ENCODE measurements around the gene KRTAP5-2.

KRTAP5-2 gene

DNA sequence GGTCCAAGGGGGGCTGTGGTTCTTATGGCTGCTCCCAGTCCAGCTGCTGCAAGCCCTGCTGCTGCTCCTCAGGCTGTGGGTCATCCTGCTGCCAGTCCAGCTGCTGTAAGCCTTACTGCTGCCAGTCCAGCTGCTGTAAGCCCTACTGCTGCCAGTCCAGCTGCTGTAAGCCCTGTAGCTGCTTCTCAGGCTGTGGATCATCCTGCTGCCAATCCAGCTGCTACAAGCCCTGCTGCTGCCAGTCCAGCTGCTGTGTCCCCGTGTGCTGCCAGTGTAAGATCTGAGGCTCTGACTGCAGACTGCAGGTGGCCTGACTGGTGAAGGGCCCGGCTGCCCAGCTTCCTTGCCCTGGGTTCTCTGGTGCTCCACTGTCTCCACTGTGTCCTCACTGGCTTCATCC lies 32.2 kb upstream of the KRTAP5-2 start:
- no peak for DNase-seq
- H3K4me3 ChIP-seq (ENCODE audit: low read depth, low read length) = no peak overlapping the region
- no peaks in the 10 kb centered on the region for H3K9me3 ChIP-seq (ENCODE audit: severe bottlenecking)
- TF ChIP-seq, protein P1, sequence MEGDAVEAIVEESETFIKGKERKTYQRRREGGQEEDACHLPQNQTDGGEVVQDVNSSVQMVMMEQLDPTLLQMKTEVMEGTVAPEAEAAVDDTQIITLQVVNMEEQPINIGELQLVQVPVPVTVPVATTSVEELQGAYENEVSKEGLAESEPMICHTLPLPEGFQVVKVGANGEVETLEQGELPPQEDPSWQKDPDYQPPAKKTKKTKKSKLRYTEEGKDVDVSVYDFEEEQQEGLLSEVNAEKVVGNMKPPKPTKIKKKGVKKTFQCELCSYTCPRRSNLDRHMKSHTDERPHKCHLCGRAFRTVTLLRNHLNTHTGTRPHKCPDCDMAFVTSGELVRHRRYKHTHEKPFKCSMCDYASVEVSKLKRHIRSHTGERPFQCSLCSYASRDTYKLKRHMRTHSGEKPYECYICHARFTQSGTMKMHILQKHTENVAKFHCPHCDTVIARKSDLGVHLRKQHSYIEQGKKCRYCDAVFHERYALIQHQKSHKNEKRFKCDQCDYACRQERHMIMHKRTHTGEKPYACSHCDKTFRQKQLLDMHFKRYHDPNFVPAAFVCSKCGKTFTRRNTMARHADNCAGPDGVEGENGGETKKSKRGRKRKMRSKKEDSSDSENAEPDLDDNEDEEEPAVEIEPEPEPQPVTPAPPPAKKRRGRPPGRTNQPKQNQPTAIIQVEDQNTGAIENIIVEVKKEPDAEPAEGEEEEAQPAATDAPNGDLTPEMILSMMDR (IDR thresholded peaks at IDR 0.05; ENCODE audit: low read depth, low read length) = no peak
- H3K36me3 ChIP-seq = no peaks in the 10 kb centered on the region
- H3K27me3 ChIP-seq (ENCODE audit: insufficient read depth, low read depth, severe bottlenecking) = peaks cover 90% of the 10 kb centered on the region
- H3K27ac ChIP-seq = no peak overlapping the region

DNA sequence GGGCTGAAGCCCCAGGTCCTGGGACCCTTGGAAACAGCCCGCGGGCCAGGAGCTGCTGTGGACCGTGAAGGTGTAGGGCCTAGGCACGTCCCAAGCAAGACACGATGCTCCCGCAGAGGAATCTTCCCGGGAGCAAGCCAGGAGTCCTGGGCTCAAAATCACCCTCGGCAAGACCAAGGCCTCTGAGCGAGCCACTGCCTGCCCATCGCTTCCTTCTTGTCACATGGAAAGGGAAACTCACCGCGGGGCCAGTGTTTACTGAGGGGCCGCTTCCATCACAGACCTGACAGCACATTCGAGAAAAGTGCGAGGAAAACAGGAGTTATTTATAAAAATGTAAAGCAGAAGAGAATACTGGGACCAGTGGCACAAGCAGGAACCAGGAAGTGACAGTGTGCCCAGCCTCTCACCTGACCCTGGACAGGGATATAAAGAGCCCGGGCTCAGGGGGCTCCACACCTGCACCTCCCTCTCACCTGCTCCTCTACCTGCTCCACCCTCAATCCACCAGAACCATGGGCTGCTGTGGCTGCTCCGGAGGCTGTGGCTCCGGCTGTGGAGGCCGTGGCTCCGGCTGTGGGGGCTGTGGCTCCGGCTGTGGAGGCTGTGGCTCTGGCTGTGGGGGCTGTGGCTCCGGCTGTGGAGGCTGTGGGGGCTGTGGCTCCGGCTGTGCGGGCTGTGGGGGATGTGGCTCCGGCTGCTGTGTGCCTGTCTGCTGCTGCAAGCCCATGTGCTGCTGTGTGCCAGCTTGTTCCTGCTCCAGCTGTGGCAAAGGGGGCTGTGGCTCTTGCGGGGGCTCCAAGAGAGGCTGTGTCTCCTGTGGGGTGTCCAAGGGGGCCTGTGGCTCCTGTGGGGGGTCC lies 31.5 kb upstream of the KRTAP5-2 start, which contains the start of gene KRTAP5-5:
TSS of gene KRTAP5-5 (plus strand) at position 450 of the 860 bp plus-strand sequence. CDS start at position 516, 66 bp downstream.
- H3K27ac ChIP-seq = no peak within 1 kb of the TSS
- no peak within 1 kb of the TSS for H3K4me3 ChIP-seq (ENCODE audit: low read depth, low read length)
- DNase-seq = no peak
- TF ChIP-seq, protein P1 (IDR thresholded peaks at IDR 0.05; ENCODE audit: low read depth, low read length) = no peak
- H3K36me3 ChIP-seq = no peaks in the 10 kb centered on the region
- peaks cover 90% of the 10 kb centered on the region for H3K27me3 ChIP-seq (ENCODE audit: insufficient read depth, low read depth, severe bottlenecking)
- no peaks in the 10 kb centered on the region for H3K9me3 ChIP-seq (ENCODE audit: severe bottlenecking)

DNA sequence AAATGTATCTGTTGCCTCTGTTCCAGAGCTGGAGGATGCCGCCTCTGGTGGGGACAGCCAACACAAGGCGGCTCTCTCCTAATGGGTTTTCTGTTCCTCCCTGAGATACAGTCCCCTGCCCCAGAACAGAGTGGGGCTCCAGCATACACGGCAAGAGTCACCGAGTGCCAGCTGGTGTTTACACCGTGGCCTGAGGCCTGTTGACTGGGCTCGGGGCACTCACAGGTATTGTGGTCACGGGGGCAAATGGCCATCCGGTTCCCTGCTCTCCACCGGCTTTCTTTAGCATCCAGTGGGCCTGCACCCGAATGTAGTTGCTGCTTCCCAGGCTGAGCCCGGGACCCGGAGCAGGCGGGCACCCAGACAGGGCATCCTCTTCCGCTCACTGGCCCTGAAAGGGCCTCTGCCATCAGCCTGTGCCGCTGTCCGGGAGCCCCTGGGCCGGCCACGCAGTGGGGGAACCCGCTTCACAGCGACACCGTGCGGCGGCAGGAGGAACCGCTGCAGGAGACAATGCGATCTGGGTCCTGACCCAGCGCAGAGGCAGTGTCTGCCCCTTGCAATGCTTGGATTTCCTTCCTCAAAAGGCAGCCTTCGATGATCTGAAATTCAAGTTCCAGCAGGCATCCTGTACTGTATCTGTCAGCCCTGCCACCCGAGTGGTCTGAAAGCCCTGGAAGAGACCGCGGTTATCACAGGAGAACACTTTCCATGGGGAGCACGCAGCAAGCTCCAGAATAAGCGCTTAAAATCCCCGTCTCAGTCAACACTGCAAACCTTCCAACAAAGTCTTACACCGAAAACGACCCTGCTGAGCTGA lies 30.6 kb upstream of the KRTAP5-2 start:
- H3K4me3 ChIP-seq (ENCODE audit: low read depth, low read length) = no peak overlapping the region
- DNase-seq = peak; percentile 62
- no peak overlapping the region for H3K27ac ChIP-seq
- H3K36me3 ChIP-seq = no peaks in the 10 kb centered on the region
- H3K27me3 ChIP-seq (ENCODE audit: insufficient read depth, low read depth, severe bottlenecking) = peaks cover 90% of the 10 kb centered on the region
- H3K9me3 ChIP-seq (ENCODE audit: severe bottlenecking) = no peaks in the 10 kb centered on the region
- TF ChIP-seq, protein P1 (IDR thresholded peaks at IDR 0.05; ENCODE audit: low read depth, low read length) = peak; percentile 97

DNA sequence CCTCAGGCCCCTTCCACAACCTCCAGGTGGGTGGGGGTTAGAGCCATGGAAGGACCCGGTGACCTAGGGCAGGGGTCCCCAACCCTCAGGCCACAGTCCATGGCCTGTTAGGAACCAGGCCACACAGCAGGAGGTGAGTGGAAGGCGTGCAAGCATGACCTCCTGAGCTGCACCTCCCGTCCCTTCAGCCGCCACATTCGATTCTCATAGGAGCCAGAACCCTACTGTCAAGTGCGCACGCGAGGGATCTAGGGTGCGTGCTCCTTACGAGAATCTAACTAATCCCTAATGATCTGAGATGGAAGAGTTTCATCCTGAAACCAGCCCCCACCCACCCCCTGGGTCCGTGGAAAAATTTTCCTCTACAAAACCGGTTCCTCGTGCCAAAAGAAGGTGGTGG lies 27.4 kb upstream of the KRTAP5-2 start:
- Histone ChIP-seq H3K36me3 (no peaks in the 10 kb centered on the region), H3K27me3 (ENCODE audit: insufficient read depth, low read depth, severe bottlenecking) (peaks cover 79% of the 10 kb centered on the region)

DNA sequence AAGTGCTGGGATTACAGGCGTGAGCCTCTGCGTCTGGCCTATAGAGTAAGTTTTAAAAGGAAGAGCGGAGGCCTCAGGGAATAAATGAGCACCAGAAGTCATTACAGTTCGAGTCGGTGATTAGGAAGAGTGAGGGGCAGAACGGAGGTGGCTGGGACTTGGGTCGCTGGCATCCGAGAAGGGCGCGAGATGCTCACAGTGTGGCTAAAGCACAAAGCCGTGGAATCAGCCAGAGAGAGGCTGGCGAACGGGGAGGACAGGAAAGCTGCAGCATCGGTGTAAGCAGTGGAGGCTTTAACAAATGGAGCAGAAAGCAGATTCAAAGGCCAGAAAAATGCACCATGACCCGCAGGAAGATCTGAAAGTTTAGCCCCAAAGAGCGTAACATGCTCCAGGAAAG lies 26.5 kb upstream of the KRTAP5-2 start:
- H3K9me3 ChIP-seq (ENCODE audit: severe bottlenecking) = no peaks in the 10 kb centered on the region
- no peak for DNase-seq
- H3K27ac ChIP-seq = no peak overlapping the region
- no peak overlapping the region for H3K4me3 ChIP-seq (ENCODE audit: low read depth, low read length)
- H3K27me3 ChIP-seq (ENCODE audit: insufficient read depth, low read depth, severe bottlenecking) = peaks cover 77% of the 10 kb centered on the region
- H3K36me3 ChIP-seq = no peaks in the 10 kb centered on the region
- TF ChIP-seq, protein P1 (IDR thresholded peaks at IDR 0.05; ENCODE audit: low read depth, low read length) = no peak

More for the DNA sequence above, 27.4 kb upstream of the KRTAP5-2 start:
- no peak overlapping the region for H3K4me3 ChIP-seq (ENCODE audit: low read depth, low read length)
- no peak overlapping the region for H3K27ac ChIP-seq
- no peak for DNase-seq
- TF ChIP-seq, protein P1 (IDR thresholded peaks at IDR 0.05; ENCODE audit: low read depth, low read length) = no peak
- no peaks in the 10 kb centered on the region for H3K9me3 ChIP-seq (ENCODE audit: severe bottlenecking)

Measured in WERI-Rb-1 (cell line).